BJ (cell line): ENCODE results near the gene C10orf71. TPM values are rescaled to one million over a fixed set of nuclear protein-coding genes. Genes with fewer than 3 reads are reported as not detected.

Experiments used
- CTCF ChIA-PET: fragments of 350-600 bp; formaldehyde crosslinking; extraction: SDS; loops from one replicate; lab custom pipeline; 2021; ENCODE audit warnings: antibody characterized with exemption, inconsistent platforms; lab: Yijun Ruan, JAX
- POLR2A ChIA-PET: fragments of 300-600 bp; sonication (Branson Sonifier 250); formaldehyde crosslinking; extraction: SDS; loops from one replicate; lab custom pipeline; 2021; ENCODE audit warnings: antibody characterized with exemption; lab: Charles Lee
- DNase-seq: peaks from one replicate; pipeline ENCODE4 v3.0.0-alpha.2; 2011; ENCODE audit warnings: low read depth
- H3K27me3 ChIP-seq: 2 replicates; pipeline ENCODE4 v1.6.0; 2011; ENCODE audit warnings: low read length; ENCODE audit not compliant: control insufficient read depth, insufficient read depth
- H3K36me3 ChIP-seq: 2 replicates; pipeline ENCODE4 v1.5.1; 2011; ENCODE audit warnings: low read length; ENCODE audit not compliant: control insufficient read depth, insufficient read depth
- H3K4me3 ChIP-seq: 2 replicates; pipeline ENCODE4 v1.5.1; 2011; ENCODE audit warnings: low read depth, mild to moderate bottlenecking, control low read depth, low read length
- polyA plus RNA-seq: library from polyadenylated mRNA; depleted of rRNA; stranded (reverse); fragments of >200 nt; gene quantifications from 2 replicates; pipeline ENCODE4 v1.2.3, GENCODE V29; 2011
- TF ChIP-seq, protein P1 (sequence below): IDR thresholded peaks from 2 replicates; pipeline ENCODE4 v1.5.1; 2011; ENCODE audit warnings: low read depth, mild to moderate bottlenecking, control low read depth, inconsistent platforms, low read length, moderate library complexity; ENCODE audit not compliant: insufficient read depth

Gene C10orf71
- polyA plus RNA-seq, 1 experiment, result not detected

DNA sequence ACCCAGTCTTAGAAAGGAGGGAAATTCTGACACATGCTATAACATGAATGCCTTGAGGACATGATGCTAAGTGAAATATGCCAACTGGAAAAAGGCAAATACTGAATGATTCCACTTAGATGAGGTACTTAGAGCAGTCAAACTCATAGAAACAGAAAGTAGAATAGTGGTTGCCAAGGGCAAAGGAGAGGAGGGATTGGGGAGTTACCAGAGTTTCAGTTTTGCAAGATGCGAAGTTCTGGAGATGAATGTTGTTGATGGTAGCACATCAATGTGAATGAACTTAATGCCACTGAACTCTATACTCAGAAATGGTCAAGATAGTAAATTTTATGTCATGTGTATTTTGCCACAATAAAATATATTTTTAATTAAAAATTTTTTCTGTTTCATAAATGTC lies 58.0 kb downstream of the C10orf71 start:
- DNase-seq, result no peak
- TF ChIP-seq, protein P1, sequence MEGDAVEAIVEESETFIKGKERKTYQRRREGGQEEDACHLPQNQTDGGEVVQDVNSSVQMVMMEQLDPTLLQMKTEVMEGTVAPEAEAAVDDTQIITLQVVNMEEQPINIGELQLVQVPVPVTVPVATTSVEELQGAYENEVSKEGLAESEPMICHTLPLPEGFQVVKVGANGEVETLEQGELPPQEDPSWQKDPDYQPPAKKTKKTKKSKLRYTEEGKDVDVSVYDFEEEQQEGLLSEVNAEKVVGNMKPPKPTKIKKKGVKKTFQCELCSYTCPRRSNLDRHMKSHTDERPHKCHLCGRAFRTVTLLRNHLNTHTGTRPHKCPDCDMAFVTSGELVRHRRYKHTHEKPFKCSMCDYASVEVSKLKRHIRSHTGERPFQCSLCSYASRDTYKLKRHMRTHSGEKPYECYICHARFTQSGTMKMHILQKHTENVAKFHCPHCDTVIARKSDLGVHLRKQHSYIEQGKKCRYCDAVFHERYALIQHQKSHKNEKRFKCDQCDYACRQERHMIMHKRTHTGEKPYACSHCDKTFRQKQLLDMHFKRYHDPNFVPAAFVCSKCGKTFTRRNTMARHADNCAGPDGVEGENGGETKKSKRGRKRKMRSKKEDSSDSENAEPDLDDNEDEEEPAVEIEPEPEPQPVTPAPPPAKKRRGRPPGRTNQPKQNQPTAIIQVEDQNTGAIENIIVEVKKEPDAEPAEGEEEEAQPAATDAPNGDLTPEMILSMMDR, result no peak
- ChIA-PET CTCF (no interaction called here), POLR2A (no interaction called here)
- Histone ChIP-seq H3K27me3 (no peaks in the 10 kb centered on the region; the same call in 1 of the 2 replicates), H3K4me3 (no peak overlapping the region), H3K36me3 (no peaks in the 10 kb centered on the region)

DNA sequence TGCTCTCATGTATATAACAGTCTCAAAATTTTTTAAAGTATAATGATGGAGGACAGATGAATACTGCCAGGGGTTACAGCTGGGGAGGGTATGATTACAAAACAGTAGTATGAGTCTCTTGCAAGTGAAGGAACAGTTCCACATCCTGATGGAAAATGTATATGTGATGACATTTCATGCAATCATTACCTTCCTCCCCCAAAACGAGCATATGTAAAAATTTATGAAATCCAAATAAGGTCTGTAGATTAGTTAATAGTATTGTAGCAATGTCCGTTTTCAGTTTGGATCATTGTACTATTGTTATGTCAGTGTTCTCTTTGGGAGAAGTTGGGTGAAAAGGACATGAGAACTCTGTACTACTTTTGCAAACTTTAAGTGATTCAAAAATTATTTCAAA lies 58.9 kb downstream of the C10orf71 start:
- DNase-seq, result no peak
- H3K4me3 ChIP-seq, result no peak overlapping the region
- TF ChIP-seq, protein P1, result no peak
- no peaks in the 10 kb centered on the region; the same call in 1 of the 2 replicates for H3K27me3 ChIP-seq
- no peaks in the 10 kb centered on the region for H3K36me3 ChIP-seq
- CTCF ChIA-PET, result no interaction called here
- POLR2A ChIA-PET, result no interaction called here

DNA sequence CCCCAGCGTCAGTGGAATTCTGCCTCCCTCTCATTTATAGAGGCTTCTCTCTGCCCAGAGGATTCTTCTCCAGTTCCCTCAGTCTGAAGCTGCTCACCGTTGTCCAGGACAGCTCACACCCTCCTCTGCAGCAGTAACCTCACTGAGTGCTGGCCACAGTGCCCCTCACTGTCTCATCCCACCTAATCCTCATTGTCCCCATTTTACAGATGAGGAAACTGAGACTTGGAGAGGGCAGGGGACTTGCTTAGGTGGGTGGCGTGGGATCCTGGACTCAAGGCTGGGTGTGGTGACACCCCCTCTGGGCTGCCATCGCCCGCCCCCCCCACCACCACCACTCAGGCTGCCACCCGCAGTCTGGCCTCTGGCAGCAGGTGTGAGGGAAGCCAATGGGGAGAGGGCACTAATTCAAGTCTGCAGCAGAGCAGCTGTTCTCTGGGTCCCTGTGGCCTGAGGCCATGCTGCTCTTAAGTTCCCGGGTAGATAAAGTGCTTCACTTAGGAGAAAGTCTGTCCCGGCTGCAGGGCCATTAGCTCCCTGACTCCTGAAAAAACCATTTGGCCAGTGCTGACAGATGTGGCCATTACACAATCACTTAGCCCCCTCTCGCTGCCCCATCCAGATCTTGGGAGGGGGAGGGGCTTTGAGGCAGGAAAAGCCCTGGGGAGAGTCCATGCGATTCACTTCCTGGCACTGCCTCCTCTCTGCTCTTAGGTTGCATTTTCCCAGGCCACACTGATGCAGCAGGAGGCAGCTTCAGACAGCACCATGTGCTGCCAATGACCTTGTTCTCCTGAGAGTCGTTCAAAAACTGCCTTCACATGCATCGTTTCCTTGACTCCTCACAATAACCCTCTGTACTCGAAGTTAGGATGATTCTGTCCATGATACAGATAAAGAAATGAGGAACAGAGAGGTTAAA lies 60.6 kb downstream of the C10orf71 start:
- H3K4me3 ChIP-seq, result no peak overlapping the region
- DNase-seq, result no peak
- CTCF ChIA-PET, result no interaction called here
- POLR2A ChIA-PET, result no interaction called here
- TF ChIP-seq, protein P1, result no peak
- no peaks in the 10 kb centered on the region; the same call in 1 of the 2 replicates for H3K27me3 ChIP-seq
- H3K36me3 ChIP-seq, result no peaks in the 10 kb centered on the region

DNA sequence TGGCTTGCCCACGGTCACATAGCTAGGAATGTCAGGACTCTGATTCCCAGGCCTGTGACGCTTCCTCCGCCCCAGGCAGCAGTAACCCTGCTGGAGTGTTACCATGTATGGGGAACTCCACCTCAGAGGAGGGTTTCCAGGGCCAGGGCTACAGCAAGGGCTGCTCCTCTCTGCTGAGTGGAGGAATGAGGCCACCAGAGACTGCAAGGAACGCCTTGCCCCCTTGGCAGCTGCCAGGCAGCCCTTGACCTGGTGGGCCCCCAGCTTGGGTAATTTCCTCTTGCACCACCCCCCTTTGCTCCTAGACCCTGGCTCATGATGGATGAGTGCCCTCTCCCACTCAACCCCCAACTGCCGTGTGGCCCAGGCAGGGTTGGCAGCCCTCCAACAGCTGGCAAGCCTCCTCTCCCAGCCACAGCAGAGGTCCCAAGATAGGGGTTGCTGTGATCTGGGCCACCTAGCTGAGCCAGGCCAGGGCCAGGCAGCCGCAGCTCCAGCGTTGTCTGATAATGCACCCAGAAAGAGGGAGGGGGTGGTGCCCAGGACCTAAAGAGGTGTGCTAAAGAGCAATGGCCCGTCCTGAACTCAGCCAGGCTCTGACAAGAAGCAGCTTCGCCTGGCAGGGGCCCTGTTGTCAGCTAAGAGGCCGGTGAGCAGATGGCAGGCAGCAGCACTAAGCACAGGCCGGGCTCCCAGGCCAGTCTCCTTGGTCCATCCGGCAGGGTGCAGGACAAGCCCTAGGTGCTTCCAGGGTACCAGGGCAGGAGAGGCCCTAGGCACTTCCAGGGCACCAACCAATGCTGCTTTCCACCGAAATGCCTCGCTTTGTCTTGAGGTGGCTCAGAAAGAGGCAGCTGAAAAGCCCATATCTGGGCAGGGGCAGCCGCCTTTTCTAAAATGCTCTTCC lies 61.6 kb downstream of the C10orf71 start:
- no peaks in the 10 kb centered on the region; the same call in 1 of the 2 replicates for H3K27me3 ChIP-seq
- CTCF ChIA-PET, result no interaction called here
- TF ChIP-seq, protein P1, result no peak
- POLR2A ChIA-PET, result no interaction called here
- H3K36me3 ChIP-seq, result no peaks in the 10 kb centered on the region
- DNase-seq, result no peak
- H3K4me3 ChIP-seq, result no peak overlapping the region

DNA sequence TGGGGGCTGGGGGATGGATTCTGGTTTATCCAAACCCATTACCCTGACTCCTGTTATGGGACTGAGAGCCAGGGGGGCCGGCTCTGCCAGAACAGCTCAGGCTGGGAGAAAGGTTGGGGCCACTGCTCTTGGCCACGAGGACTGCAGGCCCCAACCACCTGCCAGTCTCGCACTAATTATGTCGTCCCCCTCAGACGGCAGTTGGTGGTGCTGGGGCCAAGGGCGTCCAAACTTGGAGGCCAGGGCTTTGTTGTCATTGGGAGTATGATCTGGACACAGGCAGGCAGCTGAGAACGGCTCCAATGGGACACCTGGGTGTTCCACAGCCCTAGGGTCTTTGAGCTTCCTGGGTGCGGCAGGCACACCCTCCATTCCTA lies 62.2 kb downstream of the C10orf71 start:
- CTCF ChIA-PET, result interaction anchor here (0.7 kb wide), 1 partner anchor 484 kb away, joined by 3 read pairs; no protein-coding TSS in a partner anchor
- Histone ChIP-seq H3K36me3 (no peaks in the 10 kb centered on the region), H3K27me3 (no peaks in the 10 kb centered on the region; the same call in 1 of the 2 replicates), H3K4me3 (no peak overlapping the region)
- no peak for DNase-seq
- POLR2A ChIA-PET, result no interaction called here
- TF ChIP-seq, protein P1, result no peak
